Neuron (in vitro differentiated cells): ENCODE results near the gene KCNIP4.

Source experiments
- H2AFZ ChIP-seq: one replicate; pipeline ENCODE4 v1.6.1; 2013; ENCODE audit warnings: low read depth, mild to moderate bottlenecking, inconsistent platforms, low read length, moderate library complexity
- H3K27me3 ChIP-seq: one replicate; pipeline ENCODE4 v1.6.1; 2013; ENCODE audit warnings: low read length; ENCODE audit not compliant: insufficient read depth
- H3K36me3 ChIP-seq: one replicate; pipeline ENCODE4 v1.6.1; 2013; ENCODE audit warnings: low read length; ENCODE audit not compliant: insufficient read depth
- H3K4me1 ChIP-seq: one replicate; pipeline ENCODE4 v1.6.1; 2013; ENCODE audit warnings: low read length; ENCODE audit not compliant: insufficient read depth
- H3K4me3 ChIP-seq: 2 replicates; pipeline ENCODE4 v1.5.1; 2013; ENCODE audit warnings: mild to moderate bottlenecking, low read length, moderate library complexity
- H3K9me3 ChIP-seq: one replicate; pipeline ENCODE4 v1.6.1; 2013; ENCODE audit warnings: low read length

The KCNIP4 gene

DNA sequence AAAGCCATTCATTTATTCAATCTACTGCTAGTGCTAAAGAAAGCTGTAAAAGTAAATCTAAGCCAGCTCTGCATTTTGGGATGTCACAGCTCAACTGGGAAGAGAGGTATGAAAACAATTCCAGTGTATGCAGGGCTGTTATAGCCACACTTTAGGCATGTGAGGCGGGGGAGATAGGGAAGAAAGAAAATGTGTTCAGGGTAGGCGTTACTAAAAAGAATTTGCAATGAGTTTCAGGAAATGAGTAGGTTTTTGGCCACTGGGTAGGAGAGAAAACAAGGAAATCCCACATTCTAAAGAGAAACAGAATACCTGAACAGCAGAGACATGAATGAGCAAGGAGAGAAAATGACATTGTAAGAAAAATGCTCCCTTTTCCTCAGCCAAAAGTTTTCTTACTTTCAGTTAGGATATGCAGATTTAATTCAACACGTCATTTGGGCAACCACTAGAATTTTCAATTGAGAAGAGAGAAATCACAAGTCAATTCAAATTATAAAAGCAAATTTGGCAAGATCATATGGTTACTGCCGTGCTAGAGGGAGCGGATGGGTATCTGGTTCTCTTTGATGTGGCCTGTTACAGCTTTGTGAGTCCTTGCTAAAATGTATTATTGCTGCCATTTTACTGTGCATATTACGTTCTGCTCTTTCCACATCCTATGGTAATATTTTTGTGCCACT lies 226.3 kb downstream of the KCNIP4 start:
- Histone ChIP-seq H3K27me3 (no peaks in the 10 kb centered on the region), H3K36me3 (no peaks in the 10 kb centered on the region), H3K4me3 (no peak overlapping the region), H2AFZ (no peak overlapping the region), H3K9me3 (no peaks in the 10 kb centered on the region), H3K4me1 (no peaks in the 10 kb centered on the region)

DNA sequence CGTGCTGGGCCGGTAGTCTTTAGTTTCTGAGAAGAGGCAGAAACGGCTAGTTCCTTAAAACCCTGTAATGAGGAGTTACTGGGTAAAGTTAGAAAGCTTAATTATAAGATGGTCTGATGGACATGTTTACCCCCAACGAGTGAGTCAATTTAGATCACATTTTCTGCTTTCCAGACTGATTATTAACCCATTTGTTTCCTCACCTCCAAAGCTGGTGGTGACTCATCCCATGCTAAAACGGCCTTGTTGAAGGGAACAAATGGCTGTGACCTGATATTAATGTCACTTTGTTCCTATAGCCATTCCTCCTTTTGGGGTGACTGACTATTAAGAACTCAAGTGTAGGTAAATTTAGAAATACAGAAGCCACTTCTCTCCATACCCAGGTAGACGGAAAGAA lies 232.0 kb downstream of the KCNIP4 start:
- no peak overlapping the region for H2AFZ ChIP-seq
- H3K36me3 ChIP-seq: no peaks in the 10 kb centered on the region
- no peaks in the 10 kb centered on the region for H3K4me1 ChIP-seq
- no peaks in the 10 kb centered on the region for H3K9me3 ChIP-seq
- H3K27me3 ChIP-seq: no peaks in the 10 kb centered on the region
- no peak overlapping the region for H3K4me3 ChIP-seq

DNA sequence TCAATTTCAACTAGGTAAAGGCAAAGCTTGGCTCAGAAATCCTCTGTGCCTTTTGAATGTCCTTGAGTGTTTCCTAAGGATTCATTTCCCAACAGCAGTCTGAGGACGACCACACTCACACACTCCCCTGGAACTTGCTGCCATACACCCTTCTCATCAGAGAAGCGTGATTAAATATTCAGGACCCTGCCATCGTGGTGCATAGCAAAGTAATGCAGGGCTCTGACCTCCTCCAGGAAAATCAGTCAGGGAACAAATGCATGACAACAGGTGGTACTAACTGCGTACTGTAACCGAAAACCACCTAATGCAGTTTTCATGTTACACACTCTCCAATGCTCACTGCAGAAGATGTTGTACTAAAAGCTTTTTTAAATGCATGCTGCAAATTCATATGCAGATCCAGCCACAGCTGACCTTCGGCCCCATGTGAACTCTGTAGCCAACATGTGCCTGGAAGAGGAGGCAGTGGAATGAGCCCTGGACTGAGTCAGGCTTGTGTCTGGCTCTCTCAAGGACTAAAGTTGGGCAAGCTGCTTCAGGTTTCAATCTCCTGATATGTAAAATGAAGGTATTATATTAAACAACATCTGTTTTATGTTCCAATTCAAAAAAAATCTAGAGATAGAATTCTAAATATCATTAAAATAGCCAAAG lies 238.3 kb downstream of the KCNIP4 start:
- H3K4me1 ChIP-seq: peaks cover 10% of the 10 kb centered on the region
- H3K36me3 ChIP-seq: no peaks in the 10 kb centered on the region
- H3K4me3 ChIP-seq: no peak overlapping the region
- H3K9me3 ChIP-seq: no peaks in the 10 kb centered on the region
- no peak overlapping the region for H2AFZ ChIP-seq
- H3K27me3 ChIP-seq: no peaks in the 10 kb centered on the region

DNA sequence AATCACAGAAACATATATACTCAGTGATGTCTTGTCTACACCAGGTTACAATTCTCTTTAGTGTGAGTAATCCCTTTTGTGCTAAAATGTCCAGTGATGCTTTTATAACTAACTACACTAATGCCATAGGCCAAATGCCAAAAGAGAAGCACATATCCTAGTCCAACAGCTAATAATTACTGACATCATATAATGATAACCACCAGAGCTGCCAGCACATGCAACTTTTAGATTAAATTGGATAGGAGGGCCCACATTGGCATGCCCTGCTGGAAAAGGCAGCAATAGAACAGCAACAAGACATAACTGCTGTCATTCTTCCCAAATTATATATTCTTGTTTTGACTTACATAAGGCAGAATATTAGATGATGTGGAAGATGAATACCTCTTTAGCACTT lies 238.8 kb downstream of the KCNIP4 start:
- H2AFZ ChIP-seq: no peak overlapping the region
- H3K27me3 ChIP-seq: no peaks in the 10 kb centered on the region
- peaks cover 10% of the 10 kb centered on the region for H3K4me1 ChIP-seq
- H3K4me3 ChIP-seq: no peak overlapping the region
- no peaks in the 10 kb centered on the region for H3K9me3 ChIP-seq
- no peaks in the 10 kb centered on the region for H3K36me3 ChIP-seq

DNA sequence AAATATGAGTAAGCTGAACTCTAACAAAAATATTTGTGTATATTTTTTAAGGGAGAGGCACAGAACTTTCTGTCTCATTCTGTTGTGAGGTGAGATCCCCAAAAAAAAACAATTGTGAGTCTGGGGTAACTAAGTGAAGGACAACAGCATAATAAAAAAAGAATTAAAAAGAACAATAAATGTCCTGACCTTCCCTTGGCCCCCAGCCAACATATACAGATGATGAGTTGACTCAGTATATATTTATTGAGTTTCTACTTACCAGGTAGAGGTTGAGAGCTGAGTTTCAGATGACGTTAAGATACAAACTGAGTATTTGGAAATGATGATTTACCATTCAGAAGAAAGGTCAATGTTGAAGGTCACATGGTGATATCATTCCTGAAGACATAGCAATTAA lies 239.5 kb downstream of the KCNIP4 start:
- H2AFZ ChIP-seq: no peak overlapping the region
- H3K27me3 ChIP-seq: no peaks in the 10 kb centered on the region
- no peaks in the 10 kb centered on the region for H3K36me3 ChIP-seq
- H3K4me1 ChIP-seq: peaks cover 10% of the 10 kb centered on the region
- no peak overlapping the region for H3K4me3 ChIP-seq
- no peaks in the 10 kb centered on the region for H3K9me3 ChIP-seq

DNA sequence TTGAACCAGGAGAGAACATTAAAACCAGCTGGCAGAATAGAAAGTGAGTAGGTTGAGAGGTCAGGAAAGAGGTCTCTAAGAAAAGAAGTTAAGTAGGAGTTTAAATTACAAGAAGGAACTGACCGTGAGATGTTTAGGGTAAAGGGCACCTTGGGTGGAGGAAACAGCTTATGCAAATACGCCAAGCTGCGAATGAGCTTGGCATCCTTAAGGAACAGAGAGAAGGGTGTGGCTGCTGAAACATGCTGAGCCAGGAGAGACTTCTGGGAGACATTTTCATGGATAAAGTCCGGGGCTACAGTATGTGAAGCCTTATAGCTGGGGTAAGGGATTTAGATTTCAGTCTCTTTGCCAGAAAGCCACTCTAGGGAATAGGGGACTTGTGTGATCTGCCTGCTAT lies 249.1 kb downstream of the KCNIP4 start:
- H3K27me3 ChIP-seq: peaks cover 7% of the 10 kb centered on the region
- no peak overlapping the region for H2AFZ ChIP-seq
- H3K9me3 ChIP-seq: no peaks in the 10 kb centered on the region
- H3K4me1 ChIP-seq: peaks cover 3% of the 10 kb centered on the region
- H3K4me3 ChIP-seq: no peak overlapping the region
- no peaks in the 10 kb centered on the region for H3K36me3 ChIP-seq

DNA sequence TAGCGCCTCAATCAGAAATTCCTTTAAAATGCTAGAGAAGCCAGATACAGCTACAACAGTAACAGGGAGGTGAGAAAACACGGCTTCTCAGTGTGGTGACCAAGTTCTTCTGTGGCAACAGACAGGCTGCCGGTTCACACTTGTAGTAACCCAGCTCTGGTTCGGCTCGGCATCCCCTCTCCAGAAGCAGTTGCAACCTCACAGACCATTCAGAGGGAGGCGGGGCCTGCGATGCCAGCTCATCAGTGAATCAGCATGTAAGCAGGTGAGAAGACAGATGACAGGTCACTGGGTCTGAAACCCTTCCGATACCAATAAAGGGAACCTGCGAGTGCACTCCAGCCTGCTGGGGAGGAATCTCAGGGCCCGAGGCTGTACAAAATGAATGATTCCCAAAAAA lies 251.0 kb downstream of the KCNIP4 start:
- Histone ChIP-seq H3K9me3 (no peaks in the 10 kb centered on the region), H2AFZ (peak overlapping the region; percentile 8), H3K27me3 (peaks cover 7% of the 10 kb centered on the region), H3K4me3 (no peak overlapping the region), H3K4me1 (peaks cover 3% of the 10 kb centered on the region), H3K36me3 (no peaks in the 10 kb centered on the region)

DNA sequence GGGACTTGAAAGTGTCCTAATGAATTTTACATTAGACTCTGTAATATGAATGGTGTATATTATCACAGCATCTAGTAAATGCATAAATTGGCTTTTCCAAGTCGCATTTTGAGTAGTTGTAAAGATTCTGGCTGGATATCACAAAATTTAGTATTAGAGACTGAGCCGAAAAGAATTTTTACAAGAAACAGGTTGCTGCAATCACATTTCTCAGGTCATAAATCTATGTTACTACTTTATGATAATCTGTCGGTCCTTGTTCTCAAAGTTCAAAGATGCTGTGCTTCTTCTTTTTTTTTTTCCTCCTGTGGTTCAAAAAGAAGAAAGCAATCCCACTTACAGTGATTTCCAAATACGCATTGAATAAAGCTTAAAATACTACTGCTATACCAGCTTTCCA lies 253.4 kb downstream of the KCNIP4 start:
- peaks cover 7% of the 10 kb centered on the region for H3K27me3 ChIP-seq
- no peaks in the 10 kb centered on the region for H3K9me3 ChIP-seq
- H3K4me1 ChIP-seq: peaks cover 3% of the 10 kb centered on the region
- H2AFZ ChIP-seq: no peak overlapping the region
- H3K36me3 ChIP-seq: no peaks in the 10 kb centered on the region
- no peak overlapping the region for H3K4me3 ChIP-seq

DNA sequence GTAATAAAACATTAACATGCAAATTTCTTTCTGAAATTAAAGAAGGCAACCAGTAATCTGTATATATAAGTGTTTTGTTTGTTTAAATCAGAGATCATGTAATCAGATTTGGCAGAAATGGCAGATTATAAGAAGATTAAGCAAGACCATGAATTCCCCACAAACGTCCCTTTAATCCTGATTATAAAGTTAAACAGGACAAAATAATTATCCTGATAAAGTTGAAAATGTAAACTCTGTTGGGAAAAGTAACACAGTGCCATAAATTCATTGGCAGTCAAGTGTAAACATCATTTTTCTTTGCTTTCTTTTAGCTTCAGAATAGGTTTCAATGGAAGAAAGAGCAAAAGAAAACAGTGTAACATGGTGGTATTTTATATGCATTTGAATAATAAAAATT lies 256.3 kb downstream of the KCNIP4 start:
- Histone ChIP-seq H3K27me3 (no peaks in the 10 kb centered on the region), H2AFZ (no peak overlapping the region), H3K9me3 (no peaks in the 10 kb centered on the region), H3K36me3 (no peaks in the 10 kb centered on the region), H3K4me3 (no peak overlapping the region), H3K4me1 (no peaks in the 10 kb centered on the region)

DNA sequence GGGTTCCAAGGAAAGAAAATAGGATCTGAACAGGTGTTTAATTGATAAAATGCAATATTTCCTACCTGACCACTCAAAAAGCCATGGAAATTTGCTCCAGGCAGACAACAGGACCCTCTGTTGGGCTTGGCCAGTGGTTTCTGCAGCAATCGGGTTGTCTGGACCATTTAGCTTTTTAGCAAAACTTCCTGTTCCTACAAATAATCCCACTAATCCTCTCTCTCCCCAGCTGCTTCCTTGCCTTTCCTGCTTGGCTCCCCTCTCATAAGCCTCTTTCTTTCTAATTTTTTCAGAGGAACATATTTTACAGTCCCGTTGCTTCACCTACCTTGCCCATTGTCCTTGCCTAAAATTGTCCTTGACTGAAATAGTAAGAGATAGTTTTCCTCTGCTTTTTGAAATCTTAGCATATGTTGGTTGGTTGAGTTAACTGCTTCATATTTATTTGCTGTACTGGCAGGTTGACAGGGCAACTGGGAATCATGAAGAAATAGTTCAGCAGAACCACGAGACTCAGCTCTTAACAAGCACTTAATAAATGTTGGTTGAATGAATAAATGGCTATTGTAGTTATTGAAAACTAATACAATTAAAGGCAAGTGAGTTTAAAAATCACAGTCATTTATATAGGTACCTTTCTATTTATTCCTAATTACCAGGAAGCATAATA lies 259.8 kb downstream of the KCNIP4 start:
- no peaks in the 10 kb centered on the region for H3K9me3 ChIP-seq
- H3K4me3 ChIP-seq: no peak overlapping the region
- H2AFZ ChIP-seq: no peak overlapping the region
- H3K4me1 ChIP-seq: no peaks in the 10 kb centered on the region
- H3K27me3 ChIP-seq: no peaks in the 10 kb centered on the region
- no peaks in the 10 kb centered on the region for H3K36me3 ChIP-seq

DNA sequence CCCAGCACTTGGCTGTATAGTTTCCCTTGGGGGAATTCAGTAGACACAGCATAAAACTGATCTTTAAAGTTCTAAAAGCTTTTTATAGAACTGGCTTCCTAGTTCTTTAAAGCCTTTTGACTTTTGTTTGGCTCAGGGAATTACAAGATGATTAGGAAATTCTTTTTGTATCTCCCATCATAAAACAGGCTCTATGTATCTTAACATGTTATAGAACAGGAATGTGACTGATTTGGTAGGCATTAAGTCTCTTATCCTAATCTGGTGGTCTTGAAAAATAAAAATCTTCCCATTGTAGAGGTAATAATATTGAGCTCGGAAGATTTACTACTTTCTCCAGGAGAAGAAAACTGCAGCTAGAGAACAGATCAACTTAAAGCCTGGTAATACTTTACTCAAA lies 262.7 kb downstream of the KCNIP4 start:
- H3K9me3 ChIP-seq: no peaks in the 10 kb centered on the region
- H3K36me3 ChIP-seq: no peaks in the 10 kb centered on the region
- no peaks in the 10 kb centered on the region for H3K4me1 ChIP-seq
- H3K27me3 ChIP-seq: no peaks in the 10 kb centered on the region
- no peak overlapping the region for H3K4me3 ChIP-seq
- H2AFZ ChIP-seq: no peak overlapping the region

DNA sequence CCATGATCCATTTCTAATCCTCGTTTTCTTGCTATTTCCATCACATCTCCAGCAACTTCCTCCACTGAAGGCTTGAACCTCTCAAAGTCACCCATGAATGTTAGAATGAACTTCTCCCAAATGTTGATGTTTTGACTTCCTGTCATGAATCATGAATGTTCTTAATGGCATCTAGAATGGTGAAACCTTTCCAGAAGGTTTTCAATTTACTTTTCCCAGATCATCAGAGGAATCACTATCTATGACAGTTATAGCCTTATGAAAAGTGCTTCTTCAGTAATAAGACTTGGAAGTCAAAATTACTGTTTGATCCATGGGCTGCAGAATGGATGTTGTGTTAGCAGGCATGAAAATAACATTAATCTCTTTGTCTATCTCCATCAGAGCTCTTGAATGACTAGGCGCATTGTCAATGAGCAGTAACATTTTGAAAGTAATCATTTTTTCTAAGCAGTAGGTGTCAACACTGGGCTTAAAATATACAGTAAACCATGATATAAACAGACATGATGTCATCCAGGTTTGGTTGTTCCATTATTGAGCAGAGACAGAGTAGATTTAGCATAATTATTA lies 268.2 kb downstream of the KCNIP4 start:
- no peaks in the 10 kb centered on the region for H3K9me3 ChIP-seq

DNA sequence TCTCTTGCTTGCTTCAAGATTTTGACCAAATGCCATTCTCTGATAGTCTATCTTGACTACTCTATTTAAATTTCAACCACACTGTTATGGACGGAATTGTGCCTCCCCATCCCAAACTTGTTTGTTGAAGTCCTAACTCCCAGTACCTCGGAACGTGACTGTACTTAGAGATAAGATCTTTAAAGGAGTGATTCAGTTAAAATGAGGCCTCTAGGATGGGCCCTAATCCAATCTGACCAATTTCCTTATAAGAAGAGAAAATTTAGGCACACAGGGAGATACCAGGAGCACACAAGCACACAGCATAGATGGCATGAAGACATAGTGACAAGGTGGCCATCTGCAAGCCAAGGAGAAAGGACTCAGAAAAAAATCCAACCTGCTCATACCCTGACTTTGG lies 269.9 kb downstream of the KCNIP4 start:
- Histone ChIP-seq H3K27me3 (no peaks in the 10 kb centered on the region), H3K4me1 (no peaks in the 10 kb centered on the region), H2AFZ (no peak overlapping the region), H3K4me3 (no peak overlapping the region), H3K36me3 (no peaks in the 10 kb centered on the region), H3K9me3 (no peaks in the 10 kb centered on the region)

More for the DNA sequence above, 268.2 kb downstream of the KCNIP4 start:
- Histone ChIP-seq H3K36me3 (no peaks in the 10 kb centered on the region), H3K27me3 (no peaks in the 10 kb centered on the region), H2AFZ (no peak overlapping the region), H3K4me1 (no peaks in the 10 kb centered on the region), H3K4me3 (no peak overlapping the region)
